PC-9 (cell line): ENCODE measurements around the gene HSD11B1. TPM values are rescaled to one million over a fixed set of nuclear protein-coding genes. Genes with fewer than 3 reads are reported as not detected.

ENCODE experiments used
- BruUV-seq: library from RNA; stranded (reverse); fragments of 400-500 nt; replicated peaks from 2 replicates; lab custom pipeline; 2021; lab: Mats Ljungman, UMichigan
- CTCF ChIA-PET: fragments of 300-600 bp; sonication (Branson Sonifier 250); formaldehyde crosslinking; loops from one replicate; lab custom pipeline; 2022; ENCODE audit warnings: antibody characterized with exemption; lab: Charles Lee
- POLR2A ChIA-PET: fragments of 300-600 bp; sonication (Branson Sonifier 250); formaldehyde crosslinking; loops from one replicate; lab custom pipeline; 2022; ENCODE audit warnings: antibody characterized with exemption; ENCODE audit not compliant: unreplicated experiment; lab: Charles Lee
- DNase-seq, 2 experiments: peaks; one replicate each; pipeline versions ENCODE4 v3.0.0 to v3.0.0-alpha.2; 2015 to 2022; ENCODE audit warnings: mixed read lengths in 1 of 2
- H2AFZ ChIP-seq: fragments of 200-600 bp; sonication (generic); 2 replicates; pipeline ENCODE4 v1.8.1; 2017; ENCODE audit warnings: antibody characterized with exemption
- H3F3A ChIP-seq: fragments of 200-600 bp; sonication (generic); 2 replicates; pipeline ENCODE4 v1.8.1; 2017; ENCODE audit warnings: antibody characterized with exemption, mild to moderate bottlenecking, low read depth; ENCODE audit not compliant: insufficient read depth
- H3K27ac ChIP-seq: fragments of 200-600 bp; sonication (generic); 2 replicates; pipeline ENCODE4 v1.6.1; 2016; ENCODE audit warnings: mixed run types
- H3K27me3 ChIP-seq: fragments of 200-600 bp; sonication (generic); 2 replicates; pipeline ENCODE4 v1.6.1; 2016; ENCODE audit warnings: low read depth, mixed run types; ENCODE audit not compliant: insufficient read depth
- H3K36me3 ChIP-seq: fragments of 200-600 bp; sonication (generic); 2 replicates; pipeline ENCODE4 v1.6.1; 2016; ENCODE audit warnings: low read depth, mixed run types
- H3K4me1 ChIP-seq: fragments of 200-600 bp; sonication (generic); replicated peaks from 2 replicates; pipeline ENCODE4 v1.6.1; 2016; ENCODE audit warnings: mixed run types; ENCODE audit not compliant: insufficient read depth
- H3K4me2 ChIP-seq: fragments of 200-600 bp; sonication (generic); 2 replicates; pipeline ENCODE4 v1.6.1; 2017; ENCODE audit warnings: mixed run types
- H3K4me3 ChIP-seq: fragments of 200-600 bp; sonication (generic); 2 replicates; pipeline ENCODE4 v1.6.1; 2016; ENCODE audit warnings: mixed run types
- H3K79me2 ChIP-seq: fragments of 200-600 bp; sonication (generic); 2 replicates; pipeline ENCODE4 v1.6.1; 2017; ENCODE audit warnings: low read depth, mixed run types
- H3K9me2 ChIP-seq: fragments of 200-600 bp; sonication (generic); 2 replicates; pipeline ENCODE4 v1.8.1; 2017; ENCODE audit warnings: mild to moderate bottlenecking; ENCODE audit not compliant: insufficient read depth
- H3K9me3 ChIP-seq: fragments of 200-600 bp; sonication (generic); 2 replicates; pipeline ENCODE4 v1.8.1; 2016; ENCODE audit warnings: low read depth; ENCODE audit not compliant: insufficient read depth
- H4K20me1 ChIP-seq: fragments of 200-600 bp; sonication (generic); 2 replicates; pipeline ENCODE4 v1.8.1; 2017; ENCODE audit not compliant: insufficient read depth
- CTCF ChIP-seq: fragments of 200-600 bp; sonication (generic); conservative IDR thresholded peaks from 2 replicates; pipeline ENCODE4 v1.6.1; 2017; ENCODE audit warnings: mixed run types, antibody characterized with exemption, mild to moderate bottlenecking, moderate library complexity
- EZH2 ChIP-seq: fragments of 200-600 bp; sonication (generic); IDR thresholded peaks from 2 replicates; pipeline ENCODE4 v1.8.0; 2017; ENCODE audit warnings: antibody characterized with exemption, low read depth
- intact Hi-C: fragments of 100-400 bp; cut with micrococcal nuclease; formaldehyde crosslinking; loops from one replicate; pipeline ENCODE4 v1.10.0; 2022; ENCODE audit not compliant: unreplicated experiment
- total RNA-seq: library from RNA; stranded (reverse); gene quantifications from 2 replicates; pipeline ENCODE4 v1.2.3, GENCODE V29; 2021

HSD11B1 gene
- total RNA-seq, 1 experiment from 2014 or later: not detected

GRCh38 chr1:209767706-209768105 lies 63.1 kb downstream of the HSD11B1 start:
- Histone ChIP-seq H3K36me3 (no peaks in the 10 kb centered on the region), H3K9me2 (no peaks in the 10 kb centered on the region), H2AFZ (no peak overlapping the region), H4K20me1 (no peaks in the 10 kb centered on the region), H3K79me2 (no peaks in the 10 kb centered on the region), H3K27me3 (no peaks in the 10 kb centered on the region), H3K4me1 (no peaks in the 10 kb centered on the region), H3K4me2 (no peak overlapping the region), H3F3A (peaks cover 3% of the 10 kb centered on the region; the same call in 1 of the 2 replicates), H3K4me3 (no peak overlapping the region), H3K9me3 (no peaks in the 10 kb centered on the region), H3K27ac (no peak overlapping the region)
- intact Hi-C loops: no loop called here
- TF ChIP-seq EZH2 (no peak), CTCF (no peak)
- POLR2A ChIA-PET: no interaction called here
- CTCF ChIA-PET: no interaction called here
- BruUV-seq: no TSS peak
- DNase-seq: no peak

- no peak overlapping the region for H3K4me3 ChIP-seq
- no peaks in the 10 kb centered on the region for H3K79me2 ChIP-seq
- H4K20me1 ChIP-seq: no peaks in the 10 kb centered on the region
- BruUV-seq: no TSS peak
- H3K4me2 ChIP-seq: no peak overlapping the region
- H3K36me3 ChIP-seq: no peaks in the 10 kb centered on the region
- no peak overlapping the region for H3K27ac ChIP-seq
- no peaks in the 10 kb centered on the region for H3K4me1 ChIP-seq
- H3F3A ChIP-seq: peaks cover 3% of the 10 kb centered on the region; the same call in 1 of the 2 replicates
- intact Hi-C loops: no loop called here
- ChIA-PET CTCF (no interaction called here), POLR2A (no interaction called here)
- no peak for DNase-seq
- H2AFZ ChIP-seq: no peak overlapping the region
- no peaks in the 10 kb centered on the region for H3K9me3 ChIP-seq
- H3K9me2 ChIP-seq: no peaks in the 10 kb centered on the region
- no peaks in the 10 kb centered on the region for H3K27me3 ChIP-seq
- TF ChIP-seq EZH2: no peak
- TF ChIP-seq CTCF: no peak
These were observed 63.7 kb downstream of the HSD11B1 start for GRCh38 chr1:209768354-209768774.

GRCh38 chr1:209769171-209769904 lies 64.7 kb downstream of the HSD11B1 start:
- no peak overlapping the region for H3K4me2 ChIP-seq
- peaks cover 3% of the 10 kb centered on the region; the same call in 1 of the 2 replicates for H3F3A ChIP-seq
- BruUV-seq: no TSS peak
- TF ChIP-seq CTCF (no peak), EZH2 (no peak)
- DNase-seq: no peak
- H3K9me3 ChIP-seq: no peaks in the 10 kb centered on the region
- H4K20me1 ChIP-seq: no peaks in the 10 kb centered on the region
- no peaks in the 10 kb centered on the region for H3K79me2 ChIP-seq
- H3K27ac ChIP-seq: no peak overlapping the region
- H2AFZ ChIP-seq: no peak overlapping the region
- no peak overlapping the region for H3K4me3 ChIP-seq
- H3K36me3 ChIP-seq: no peaks in the 10 kb centered on the region
- intact Hi-C loops: no loop called here
- CTCF ChIA-PET: no interaction called here
- POLR2A ChIA-PET: no interaction called here
- no peaks in the 10 kb centered on the region for H3K27me3 ChIP-seq
- H3K4me1 ChIP-seq: no peaks in the 10 kb centered on the region
- H3K9me2 ChIP-seq: no peaks in the 10 kb centered on the region
